K562 (cell line): Measurements from ENCODE around the gene FLCN. TPM values are rescaled to one million over a fixed set of nuclear protein-coding genes. Genes with fewer than 3 reads are reported as not detected.

Source experiments
- ATAC-seq: fragments of 200-7000 bp; cut with Tn5 transposase; 3 replicates; pipeline ENCODE4 v1.9.1; 2020; ENCODE audit warnings: moderate library complexity
- BruUV-seq: library from RNA; stranded (reverse); fragments of 400-500 nt; replicated peaks from 2 replicates; lab custom pipeline; 2021; lab: Mats Ljungman, UMichigan
- CTCF ChIA-PET: fragments of 300-600 bp; formaldehyde crosslinking; extraction: SDS; loops from one replicate; lab custom pipeline; 2021; ENCODE audit warnings: low intra/inter-chr PET ratio; lab: Yijun Ruan, JAX
- POLR2A ChIA-PET: fragments of 300-600, 350-650 bp; sonication (Branson Sonifier 250); formaldehyde crosslinking; extraction: SDS; loops from one replicate; lab custom pipeline; 2021; ENCODE audit warnings: antibody characterized with exemption, inconsistent platforms; lab: Yijun Ruan, JAX
- DNase-seq, 4 experiments: peaks; one replicate each; pipeline versions ENCODE4 v3.0.0 to v3.0.0-alpha.2; 2011 to 2018; ENCODE audit warnings: low spot score in 3 of 4, mixed read lengths in 3 of 4; ENCODE audit errors: extremely low read depth in 1 of 4
- FAIRE-seq: peaks from 2 replicates; lab custom pipeline; 2011; peaks lifted over from hg19 to GRCh38; lab: Jason Lieb, UNC
- H2AFZ ChIP-seq: 2 replicates; pipeline ENCODE4 v1.6.0; 2011; ENCODE audit warnings: low read depth, low read length, control low read depth, inconsistent platforms
- H3K27ac ChIP-seq: fragments of 200-600 bp; 3 replicates; pipeline ENCODE4 v1.8.0; 2011; ENCODE audit warnings: low read depth, mild to moderate bottlenecking, control low read depth, inconsistent platforms, low read length, moderate library complexity, mixed read lengths; ENCODE audit errors: extremely low read depth
- H3K27me3 ChIP-seq, 2 experiments: fragments of 300-600 bp in 1 of 2; 2 replicates in 1 of 2; 3 replicates in 1 of 2; pipeline versions ENCODE4 v1.6.0 to v1.8.0; 2011; ENCODE audit warnings: inconsistent platforms in 2 of 2, low read length in 2 of 2, mild to moderate bottlenecking in 1 of 2, mixed read lengths in 1 of 2, moderate library complexity in 1 of 2; ENCODE audit not compliant: control insufficient read depth in 2 of 2, insufficient read depth in 2 of 2
- H3K36me3 ChIP-seq: fragments of 300-600 bp; 3 replicates; pipeline ENCODE4 v1.8.0; 2011; ENCODE audit warnings: mild to moderate bottlenecking, low read length, inconsistent platforms; ENCODE audit not compliant: control insufficient read depth, insufficient read depth
- H3K4me1 ChIP-seq, 2 experiments: fragments of 200-600 bp in 1 of 2; replicated peaks in 1 of 2; 2 replicates in 1 of 2; 3 replicates in 1 of 2; pipeline versions ENCODE4 v1.5.1 to v1.8.0; 2011; ENCODE audit warnings: inconsistent platforms in 2 of 2, low read length in 2 of 2, mild to moderate bottlenecking in 1 of 2, mixed read lengths in 1 of 2, moderate library complexity in 1 of 2; ENCODE audit not compliant: control insufficient read depth in 2 of 2, insufficient read depth in 2 of 2
- H3K4me2 ChIP-seq: 2 replicates; pipeline ENCODE4 v1.6.1; 2011; ENCODE audit warnings: low read length, control low read depth, inconsistent platforms, mixed read lengths; ENCODE audit not compliant: insufficient read depth
- H3K4me3 ChIP-seq: fragments of 200-600 bp; sonication (generic), shearing (Covaris generic); 2 replicates; pipeline ENCODE4 v1.5.1; 2016; ENCODE audit warnings: control low read depth, inconsistent platforms
- H3K79me2 ChIP-seq: fragments of 200-600 bp; 3 replicates; pipeline ENCODE4 v1.8.0; 2011; ENCODE audit warnings: low read length, inconsistent platforms; ENCODE audit not compliant: control insufficient read depth, insufficient read depth
- H3K9ac ChIP-seq, 2 experiments: 2 replicates each; pipeline versions ENCODE4 v1.6.0 to v1.6.1; 2011; ENCODE audit warnings: low read depth in 2 of 2, low read length in 2 of 2, control low read depth in 1 of 2, inconsistent platforms in 1 of 2, mild to moderate bottlenecking in 1 of 2, mixed read lengths in 1 of 2; ENCODE audit not compliant: insufficient read depth in 1 of 2
- H3K9me1 ChIP-seq: one replicate; pipeline ENCODE4 v1.6.0; 2011; ENCODE audit warnings: inconsistent platforms, mild to moderate bottlenecking, low read length, moderate library complexity; ENCODE audit not compliant: control insufficient read depth, insufficient read depth
- H3K9me3 ChIP-seq: replicated peaks from 2 replicates; pipeline ENCODE4 v1.5.1; 2011; ENCODE audit warnings: low read depth, low read length, inconsistent platforms; ENCODE audit not compliant: control insufficient read depth, insufficient read depth
- H4K20me1 ChIP-seq: replicated peaks from 2 replicates; pipeline ENCODE4 v1.6.1; 2011; ENCODE audit warnings: low read length, inconsistent platforms, mixed read lengths; ENCODE audit not compliant: control insufficient read depth, insufficient read depth
- ARNT ChIP-seq, 2 experiments: fragments of 450-650 bp; IDR thresholded peaks; 2 replicates each; pipeline ENCODE4 v1.6.1; 2016; ENCODE audit warnings: mild to moderate bottlenecking in 1 of 2
- BCLAF1 ChIP-seq, 2 experiments: fragments of 450-650 bp in 1 of 2; IDR thresholded peaks; 2 replicates each; pipeline ENCODE4 v1.6.1; 2011 to 2017; ENCODE audit warnings: low read depth in 2 of 2, antibody characterized with exemption in 1 of 2, borderline replicate concordance in 1 of 2, low read length in 1 of 2, mild to moderate bottlenecking in 1 of 2, mixed read lengths in 1 of 2; ENCODE audit not compliant: control insufficient read depth in 1 of 2
- HNRNPLL ChIP-seq: fragments of 200-400 bp; formaldehyde crosslinking; IDR thresholded peaks from 2 replicates; pipeline ENCODE4 v1.6.1; 2017; ENCODE audit warnings: low read length, low read depth, mild to moderate bottlenecking; ENCODE audit not compliant: poor library complexity, severe bottlenecking
- NFRKB ChIP-seq: fragments of 450-650 bp; IDR thresholded peaks from 2 replicates; pipeline ENCODE4 v1.6.1; 2016; ENCODE audit warnings: low read depth
- RFX5 ChIP-seq: IDR thresholded peaks from 2 replicates; pipeline ENCODE4 v1.6.1; 2011; ENCODE audit warnings: low read depth, mild to moderate bottlenecking, improper control_type of control experiment, low read length
- TFAM ChIP-seq: fragments of 250-450 bp; sonication (Bioruptor Pico); conservative IDR thresholded peaks from 2 replicates; pipeline ENCODE4 v1.5.0; 2021; ENCODE audit warnings: mild to moderate bottlenecking, moderate library complexity
- TRIM28 ChIP-seq: fragments of 450-650 bp; IDR thresholded peaks from 2 replicates; pipeline ENCODE4 v1.6.1; 2017
- ZKSCAN1 ChIP-seq: fragments of 150-350 bp; IDR thresholded peaks from 2 replicates; pipeline ENCODE4 v1.6.1; 2016; ENCODE audit warnings: low read depth, low read length
- WGBS: fragments of 100-300 bp; shearing (Covaris generic); methylation state at CpG from one replicate; pipeline ENCODE4 v1.1.6; 2016; ENCODE audit warnings: low coverage, mixed read lengths; ENCODE audit not compliant: insufficient coverage; ENCODE audit errors: missing lambda C conversion rate; 5-methylcytosine and 5-hydroxymethylcytosine counted together
- in situ Hi-C: fragments of 300-500 bp; cut with MboI; formaldehyde crosslinking; loops from 4 replicates; pipeline ENCODE4 v1.15.0; 2018; ENCODE audit warnings: inconsistent platforms, mixed read lengths
- intact Hi-C: fragments of 100-400 bp; cut with micrococcal nuclease; formaldehyde crosslinking; loops from 2 replicates; pipeline ENCODE4 v1.14.2; 2022
- polyA plus RNA-seq, 8 experiments: library from polyadenylated mRNA; depleted of rRNA in 4 of 8; stranded (reverse) in 5 of 8; unstranded in 3 of 8; fragments of >200 nt; fragmentation: Nextera tagmentation in 2 of 8; fragmentation: Illumina TruSeq in 1 of 8; extraction: Ambion mirVana in 2 of 8; extraction: Trizol in 1 of 8; gene quantifications; 2 replicates each; pipeline versions ENCODE4 v1.2.1 to v1.2.3, GENCODE V29; 2011 to 2014; ENCODE audit warnings: inconsistent platforms in 1 of 8, missing spikeins in 1 of 8
- total RNA-seq, 7 experiments: library from RNA; depleted of rRNA in 6 of 7; stranded (reverse); fragments of >200 nt in 6 of 7; fragmentation: Illumina TruSeq in 2 of 7; extraction: Trizol in 2 of 7; gene quantifications; 2 replicates each; pipeline versions ENCODE4 v1.2.1 to v1.2.3, GENCODE V29; 2011 to 2021; ENCODE audit warnings: low replicate concordance in 1 of 7
- TF ChIP-seq, protein P1 (sequence below): fragments of 200-400 bp; formaldehyde crosslinking; IDR thresholded peaks from 2 replicates; pipeline ENCODE4 v1.6.1; 2017; ENCODE audit warnings: mild to moderate bottlenecking, low read depth, low read length, moderate library complexity
- TF ChIP-seq, protein P2 (sequence below), 2 experiments: IDR thresholded peaks in 1 of 2; conservative IDR thresholded peaks in 1 of 2; 2 replicates each; pipeline ENCODE4 v1.6.1; 2016; ENCODE audit warnings: low read depth in 2 of 2, mild to moderate bottlenecking in 1 of 2, missing compliant biosample characterization in 1 of 2, missing genetic modification characterization in 1 of 2, moderate library complexity in 1 of 2

Gene FLCN
- total and polyA plus RNA-seq, 9 of the 15 experiments (the other 6 are each of a cell fraction or from before 2014, with no cell fraction given), result 1.6 to 33.5 (median 10.9) TPM

DNA sequence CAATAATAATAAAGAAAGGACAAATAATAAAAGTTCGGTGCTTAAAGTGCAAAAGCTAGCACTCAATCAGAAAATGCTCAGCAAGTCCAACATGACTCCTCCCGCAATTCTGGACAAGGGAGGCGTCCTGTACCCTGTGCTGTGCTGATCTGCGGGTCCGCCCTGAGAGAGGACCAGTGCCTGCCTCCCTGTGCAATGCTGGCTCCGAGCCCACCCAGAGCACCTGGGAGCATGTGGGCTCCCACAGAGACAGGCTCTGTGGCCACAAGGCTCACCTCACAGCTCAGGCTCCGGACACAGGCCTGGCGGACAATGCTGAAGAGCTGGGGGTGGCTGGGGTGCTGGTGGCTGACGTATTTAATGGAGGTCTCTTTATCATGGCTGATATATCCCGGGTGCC lies 11.1 kb downstream of the FLCN start:
- Histone ChIP-seq H3K9me1 (no peaks in the 10 kb centered on the region), H3K9ac (no peak overlapping the region), H2AFZ (no peak overlapping the region), H3K27me3 (no peaks in the 10 kb centered on the region), H3K4me3 (no peak overlapping the region), H3K27ac (no peak overlapping the region), H3K36me3 (peaks cover 89% of the 10 kb centered on the region), H3K4me1 (peaks cover 0 to 5% of the 10 kb centered on the region in 2 experiments; a peak in 1 of 5 replicates), H3K79me2 (no peaks in the 10 kb centered on the region), H3K4me2 (no peak overlapping the region), H4K20me1 (no peaks in the 10 kb centered on the region), H3K9me3 (no peaks in the 10 kb centered on the region)
- WGBS, result 91% methylated on average over 10 of the region's 10 CpGs
- POLR2A ChIA-PET, result interaction anchor here (1.6 kb wide), 1 partner anchor 10 kb away, joined by 6 read pairs; no protein-coding TSS in a partner anchor
- no TSS peak for BruUV-seq
- in situ Hi-C loops (no loop called here), intact Hi-C loops (no loop called here)
- CTCF ChIA-PET, result no interaction called here
- ATAC-seq (no peak), FAIRE-seq (no peak), DNase-seq (no peak)
- no peak for TF ChIP-seq HNRNPLL
- no peak for TF ChIP-seq TRIM28
- TF ChIP-seq, protein P1, sequence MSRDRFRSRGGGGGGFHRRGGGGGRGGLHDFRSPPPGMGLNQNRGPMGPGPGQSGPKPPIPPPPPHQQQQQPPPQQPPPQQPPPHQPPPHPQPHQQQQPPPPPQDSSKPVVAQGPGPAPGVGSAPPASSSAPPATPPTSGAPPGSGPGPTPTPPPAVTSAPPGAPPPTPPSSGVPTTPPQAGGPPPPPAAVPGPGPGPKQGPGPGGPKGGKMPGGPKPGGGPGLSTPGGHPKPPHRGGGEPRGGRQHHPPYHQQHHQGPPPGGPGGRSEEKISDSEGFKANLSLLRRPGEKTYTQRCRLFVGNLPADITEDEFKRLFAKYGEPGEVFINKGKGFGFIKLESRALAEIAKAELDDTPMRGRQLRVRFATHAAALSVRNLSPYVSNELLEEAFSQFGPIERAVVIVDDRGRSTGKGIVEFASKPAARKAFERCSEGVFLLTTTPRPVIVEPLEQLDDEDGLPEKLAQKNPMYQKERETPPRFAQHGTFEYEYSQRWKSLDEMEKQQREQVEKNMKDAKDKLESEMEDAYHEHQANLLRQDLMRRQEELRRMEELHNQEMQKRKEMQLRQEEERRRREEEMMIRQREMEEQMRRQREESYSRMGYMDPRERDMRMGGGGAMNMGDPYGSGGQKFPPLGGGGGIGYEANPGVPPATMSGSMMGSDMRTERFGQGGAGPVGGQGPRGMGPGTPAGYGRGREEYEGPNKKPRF, result no peak
- TF ChIP-seq TFAM (CRISPR knock-in tag), result no peak
- TF ChIP-seq NFRKB, result no peak
- no peak for TF ChIP-seq BCLAF1 (IDR thresholded peaks at IDR 0.05; ENCODE audit: borderline replicate concordance in 1 of 2, control insufficient read depth in 1 of 2, low read depth in 2 of 2, low read length in 1 of 2)
- TF ChIP-seq ARNT (IDR thresholded peaks at IDR 0.05), result no peak
- TF ChIP-seq, protein P2, sequence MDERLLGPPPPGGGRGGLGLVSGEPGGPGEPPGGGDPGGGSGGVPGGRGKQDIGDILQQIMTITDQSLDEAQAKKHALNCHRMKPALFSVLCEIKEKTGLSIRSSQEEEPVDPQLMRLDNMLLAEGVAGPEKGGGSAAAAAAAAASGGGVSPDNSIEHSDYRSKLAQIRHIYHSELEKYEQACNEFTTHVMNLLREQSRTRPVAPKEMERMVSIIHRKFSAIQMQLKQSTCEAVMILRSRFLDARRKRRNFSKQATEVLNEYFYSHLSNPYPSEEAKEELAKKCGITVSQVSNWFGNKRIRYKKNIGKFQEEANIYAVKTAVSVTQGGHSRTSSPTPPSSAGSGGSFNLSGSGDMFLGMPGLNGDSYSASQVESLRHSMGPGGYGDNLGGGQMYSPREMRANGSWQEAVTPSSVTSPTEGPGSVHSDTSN (CRISPR knock-in tag; IDR thresholded peaks at IDR 0.05; ENCODE audit: low read depth), result no peak
- TF ChIP-seq, protein P2 (tag; conservative IDR thresholded peaks at IDR 0.05; ENCODE audit: low read depth), result no peak
- TF ChIP-seq ZKSCAN1, result no peak
- no peak for TF ChIP-seq RFX5
